Ishikawa (cell line): ENCODE results near the gene TMEM253.

ENCODE experiments used
- CEBPB ChIP-seq: IDR thresholded peaks from 2 replicates; pipeline ENCODE4 v1.6.1; 2012
- CREB1 ChIP-seq: IDR thresholded peaks from 2 replicates; pipeline ENCODE4 v1.6.1; 2012; ENCODE audit warnings: low read depth
- EGR1 ChIP-seq: IDR thresholded peaks from 2 replicates; pipeline ENCODE4 v1.6.1; 2012
- EP300 ChIP-seq: IDR thresholded peaks from 2 replicates; pipeline ENCODE4 v1.6.1; 2012; ENCODE audit warnings: borderline replicate concordance
- FOXM1 ChIP-seq: IDR thresholded peaks from 2 replicates; pipeline ENCODE4 v1.6.1; 2012; ENCODE audit warnings: low read depth, borderline replicate concordance
- NFIC ChIP-seq: IDR thresholded peaks from 2 replicates; pipeline ENCODE4 v1.6.1; 2012
- RAD21 ChIP-seq: IDR thresholded peaks from 2 replicates; pipeline ENCODE4 v1.6.1; 2012; ENCODE audit warnings: low read depth
- TAF1 ChIP-seq: IDR thresholded peaks from 2 replicates; pipeline ENCODE4 v1.6.1; 2012; ENCODE audit warnings: low read depth, mild to moderate bottlenecking
- TCF12 ChIP-seq: IDR thresholded peaks from 2 replicates; pipeline ENCODE4 v1.6.1; 2012; ENCODE audit warnings: low read depth
- TEAD4 ChIP-seq: IDR thresholded peaks from 2 replicates; pipeline ENCODE4 v1.6.1; 2012
- YY1 ChIP-seq: IDR thresholded peaks from 2 replicates; pipeline ENCODE4 v1.6.1; 2012; ENCODE audit warnings: low read depth
- ZBTB7A ChIP-seq: IDR thresholded peaks from 2 replicates; pipeline ENCODE4 v1.6.1; 2012; ENCODE audit warnings: low read depth
- TF ChIP-seq, protein P1 (sequence below): IDR thresholded peaks from 2 replicates; pipeline ENCODE4 v1.6.1; 2012; ENCODE audit warnings: low read depth, mild to moderate bottlenecking
- TF ChIP-seq, protein P2 (sequence below): IDR thresholded peaks from 2 replicates; pipeline ENCODE4 v1.6.1; 2012
- TF ChIP-seq, protein P3 (sequence below): IDR thresholded peaks from 2 replicates; pipeline ENCODE4 v1.6.1; 2012

TMEM253 gene

DNA sequence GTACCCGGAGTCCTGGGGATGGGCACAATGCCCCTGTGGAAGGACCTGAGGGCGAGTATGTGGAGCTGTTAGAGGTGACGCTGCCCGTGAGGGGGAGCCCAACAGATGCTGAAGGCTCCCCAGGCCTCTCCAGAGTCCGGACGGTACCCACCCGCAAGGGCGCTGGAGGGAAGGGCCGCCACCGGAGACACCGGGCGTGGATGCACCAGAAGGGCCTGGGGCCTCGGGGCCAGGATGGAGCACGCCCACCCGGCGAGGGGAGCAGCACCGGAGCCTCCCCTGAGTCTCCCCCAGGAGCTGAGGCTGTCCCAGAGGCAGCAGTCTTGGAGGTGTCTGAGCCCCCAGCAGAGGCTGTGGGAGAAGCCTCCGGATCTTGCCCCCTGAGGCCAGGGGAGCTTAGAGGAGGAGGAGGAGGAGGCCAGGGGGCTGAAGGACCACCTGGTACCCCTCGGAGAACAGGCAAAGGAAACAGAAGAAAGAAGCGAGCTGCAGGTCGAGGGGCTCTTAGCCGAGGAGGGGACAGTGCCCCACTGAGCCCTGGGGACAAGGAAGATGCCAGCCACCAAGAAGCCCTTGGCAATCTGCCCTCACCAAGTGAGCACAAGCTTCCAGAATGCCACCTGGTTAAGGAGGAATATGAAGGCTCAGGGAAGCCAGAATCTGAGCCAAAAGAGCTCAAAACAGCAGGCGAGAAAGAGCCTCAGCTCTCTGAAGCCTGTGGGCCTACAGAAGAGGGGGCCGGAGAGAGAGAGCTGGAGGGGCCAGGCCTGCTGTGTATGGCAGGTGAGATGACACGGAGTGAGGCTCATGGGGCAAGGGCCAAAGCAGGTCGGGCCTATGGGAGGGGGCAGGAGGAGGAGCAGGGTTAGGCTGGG is 26.2 kb upstream of the TMEM253 start:
- no peak for TF ChIP-seq NFIC

DNA sequence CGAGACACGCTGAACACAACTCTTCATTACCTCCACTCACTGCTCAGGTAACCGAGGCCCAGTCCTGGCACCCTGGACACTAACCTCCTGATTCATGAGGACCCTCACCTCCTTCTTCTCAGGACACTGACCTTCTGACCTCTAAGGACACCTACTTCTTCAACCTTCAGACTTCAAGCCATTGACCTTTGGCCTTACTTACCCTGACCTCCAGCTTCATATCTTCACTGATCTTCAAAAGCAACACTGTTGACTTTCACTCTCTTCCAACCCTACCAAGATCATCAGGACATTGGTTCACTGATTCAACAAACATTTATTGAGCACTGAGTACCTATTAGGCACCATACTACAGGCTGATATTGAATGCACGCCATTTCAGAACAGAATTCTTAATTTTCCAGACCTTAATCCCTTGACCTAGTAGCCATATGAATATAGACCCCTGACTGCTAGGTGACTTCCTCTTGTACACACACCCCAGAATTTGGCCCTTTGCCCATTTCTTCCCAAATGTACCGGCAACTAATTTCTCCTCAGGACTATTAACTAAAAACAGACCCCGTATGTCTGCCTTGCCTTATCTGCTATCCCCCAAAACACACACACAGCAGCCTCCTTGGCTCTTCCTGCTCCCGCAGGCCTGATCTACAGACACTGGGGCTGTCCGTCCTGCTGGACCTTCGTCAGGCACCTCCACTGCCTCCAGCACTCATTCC is 25.0 kb upstream of the TMEM253 start:
- TF ChIP-seq RAD21 (no peak), EP300 (no peak), EGR1 (no peak), NFIC (no peak), CREB1 (no peak), CEBPB (no peak), YY1 (no peak), TEAD4 (no peak), FOXM1 (no peak), TCF12 (no peak), TAF1 (no peak), ZBTB7A (no peak)
- TF ChIP-seq, protein P1, sequence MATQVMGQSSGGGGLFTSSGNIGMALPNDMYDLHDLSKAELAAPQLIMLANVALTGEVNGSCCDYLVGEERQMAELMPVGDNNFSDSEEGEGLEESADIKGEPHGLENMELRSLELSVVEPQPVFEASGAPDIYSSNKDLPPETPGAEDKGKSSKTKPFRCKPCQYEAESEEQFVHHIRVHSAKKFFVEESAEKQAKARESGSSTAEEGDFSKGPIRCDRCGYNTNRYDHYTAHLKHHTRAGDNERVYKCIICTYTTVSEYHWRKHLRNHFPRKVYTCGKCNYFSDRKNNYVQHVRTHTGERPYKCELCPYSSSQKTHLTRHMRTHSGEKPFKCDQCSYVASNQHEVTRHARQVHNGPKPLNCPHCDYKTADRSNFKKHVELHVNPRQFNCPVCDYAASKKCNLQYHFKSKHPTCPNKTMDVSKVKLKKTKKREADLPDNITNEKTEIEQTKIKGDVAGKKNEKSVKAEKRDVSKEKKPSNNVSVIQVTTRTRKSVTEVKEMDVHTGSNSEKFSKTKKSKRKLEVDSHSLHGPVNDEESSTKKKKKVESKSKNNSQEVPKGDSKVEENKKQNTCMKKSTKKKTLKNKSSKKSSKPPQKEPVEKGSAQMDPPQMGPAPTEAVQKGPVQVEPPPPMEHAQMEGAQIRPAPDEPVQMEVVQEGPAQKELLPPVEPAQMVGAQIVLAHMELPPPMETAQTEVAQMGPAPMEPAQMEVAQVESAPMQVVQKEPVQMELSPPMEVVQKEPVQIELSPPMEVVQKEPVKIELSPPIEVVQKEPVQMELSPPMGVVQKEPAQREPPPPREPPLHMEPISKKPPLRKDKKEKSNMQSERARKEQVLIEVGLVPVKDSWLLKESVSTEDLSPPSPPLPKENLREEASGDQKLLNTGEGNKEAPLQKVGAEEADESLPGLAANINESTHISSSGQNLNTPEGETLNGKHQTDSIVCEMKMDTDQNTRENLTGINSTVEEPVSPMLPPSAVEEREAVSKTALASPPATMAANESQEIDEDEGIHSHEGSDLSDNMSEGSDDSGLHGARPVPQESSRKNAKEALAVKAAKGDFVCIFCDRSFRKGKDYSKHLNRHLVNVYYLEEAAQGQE = no peak
- TF ChIP-seq, protein P2, sequence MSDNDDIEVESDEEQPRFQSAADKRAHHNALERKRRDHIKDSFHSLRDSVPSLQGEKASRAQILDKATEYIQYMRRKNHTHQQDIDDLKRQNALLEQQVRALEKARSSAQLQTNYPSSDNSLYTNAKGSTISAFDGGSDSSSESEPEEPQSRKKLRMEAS = no peak
- TF ChIP-seq, protein P3, sequence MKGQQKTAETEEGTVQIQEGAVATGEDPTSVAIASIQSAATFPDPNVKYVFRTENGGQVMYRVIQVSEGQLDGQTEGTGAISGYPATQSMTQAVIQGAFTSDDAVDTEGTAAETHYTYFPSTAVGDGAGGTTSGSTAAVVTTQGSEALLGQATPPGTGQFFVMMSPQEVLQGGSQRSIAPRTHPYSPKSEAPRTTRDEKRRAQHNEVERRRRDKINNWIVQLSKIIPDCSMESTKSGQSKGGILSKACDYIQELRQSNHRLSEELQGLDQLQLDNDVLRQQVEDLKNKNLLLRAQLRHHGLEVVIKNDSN = no peak

DNA sequence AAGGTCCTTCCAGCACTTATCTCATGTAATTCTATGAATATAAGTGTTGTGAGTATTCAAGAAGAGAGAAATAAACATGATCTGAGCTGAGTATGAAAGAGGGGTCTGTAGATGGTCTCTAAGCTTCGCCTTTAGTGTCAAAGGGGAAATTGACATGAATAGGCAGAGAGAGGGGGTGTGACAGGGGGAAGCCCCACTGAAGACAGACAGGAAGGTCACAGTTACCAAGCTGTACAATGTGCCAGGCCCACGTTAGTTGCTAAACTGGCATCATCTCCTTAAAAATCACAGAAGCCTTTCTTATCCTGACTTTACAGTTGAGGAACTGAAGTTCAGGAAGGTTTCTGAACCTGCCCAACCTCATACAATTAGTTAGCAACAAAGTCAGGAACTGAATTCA is 23.2 kb upstream of the TMEM253 start:
- TF ChIP-seq RAD21 (no peak), NFIC (no peak), EGR1 (no peak), YY1 (no peak), EP300 (no peak), CREB1 (no peak), TAF1 (no peak), CEBPB (no peak), TCF12 (no peak), FOXM1 (no peak), TEAD4 (no peak), ZBTB7A (no peak)
- TF ChIP-seq, protein P3 = no peak
- TF ChIP-seq, protein P1 = no peak
- TF ChIP-seq, protein P2 = no peak

DNA sequence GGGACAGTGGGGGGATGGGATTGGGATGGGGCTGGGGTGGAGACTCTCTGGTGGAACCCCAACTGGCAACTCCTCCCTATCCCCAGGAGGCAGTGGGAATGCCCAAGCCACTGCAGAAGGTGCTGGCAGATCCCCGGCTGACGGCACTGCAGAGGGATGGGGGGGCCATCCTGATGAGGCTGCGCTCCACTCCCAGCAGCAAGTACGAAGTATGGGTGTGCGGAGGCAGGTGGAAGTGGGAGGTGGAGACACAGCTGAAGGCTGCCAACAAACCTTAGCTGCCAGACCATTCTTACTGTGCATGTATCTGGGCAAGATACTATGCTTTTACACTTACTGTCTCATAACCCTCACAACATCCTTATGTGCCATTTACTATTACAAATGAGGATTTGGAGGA is 22.6 kb upstream of the TMEM253 start:
- no peak for TF ChIP-seq TCF12
- TF ChIP-seq YY1 = no peak
- no peak for TF ChIP-seq ZBTB7A
- TF ChIP-seq TAF1 = no peak
- TF ChIP-seq EGR1 = no peak
- TF ChIP-seq, protein P3 = no peak
- no peak for TF ChIP-seq TEAD4
- no peak for TF ChIP-seq RAD21
- TF ChIP-seq, protein P1 = no peak
- TF ChIP-seq EP300 = no peak
- no peak for TF ChIP-seq FOXM1
